ENCODE results near the gene ATP12A. TPM values are rescaled to one million over a fixed set of nuclear protein-coding genes. Genes with fewer than 3 reads are reported as not detected.

ATP12A gene
- total RNA-seq, 1 donor from 2014 or later: not detected

DNA sequence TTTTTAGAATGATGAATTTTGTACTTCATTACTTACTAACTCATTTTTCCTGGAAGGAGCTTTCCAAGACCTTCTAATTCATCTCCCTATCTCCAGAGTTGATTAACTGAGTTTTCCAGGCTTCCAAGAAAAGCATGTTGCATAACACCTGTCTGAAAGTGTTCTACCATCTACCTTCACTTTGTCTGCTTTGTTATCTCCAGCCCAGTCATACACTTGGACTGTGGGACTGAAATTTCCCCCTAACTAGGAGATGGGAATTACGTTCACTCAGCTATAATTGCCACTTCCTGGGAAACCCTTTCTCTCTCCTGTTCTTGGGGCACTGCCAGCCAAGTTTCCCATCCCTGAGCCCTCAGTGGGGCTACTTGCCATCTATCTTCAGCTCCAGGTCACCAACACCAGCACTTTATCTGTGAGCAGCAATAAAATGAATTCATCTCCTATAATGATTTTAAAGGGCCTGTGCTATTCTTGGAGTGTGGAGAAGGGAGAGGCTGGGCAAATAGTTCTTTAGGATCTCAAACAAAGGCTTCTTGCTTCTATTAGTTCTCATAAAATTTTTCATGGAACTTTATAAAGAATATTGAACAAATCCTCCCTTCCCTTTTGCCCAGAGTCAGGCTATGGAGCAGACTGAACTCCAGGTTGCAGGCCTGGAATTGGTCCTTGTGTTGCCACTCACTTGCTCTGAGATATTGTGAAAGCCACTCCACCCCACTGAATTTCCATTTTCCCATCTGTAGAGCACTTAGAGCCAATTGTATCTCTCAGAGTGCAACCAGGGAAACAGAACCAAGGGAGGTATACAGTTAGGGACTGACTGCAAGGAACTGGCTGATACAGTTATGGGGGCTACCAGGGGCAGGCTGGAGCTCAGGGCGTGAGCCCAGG, 17.8 kb upstream of the ATP12A start:
- no peak for DNase-seq (ENCODE audit: low read depth)

DNA sequence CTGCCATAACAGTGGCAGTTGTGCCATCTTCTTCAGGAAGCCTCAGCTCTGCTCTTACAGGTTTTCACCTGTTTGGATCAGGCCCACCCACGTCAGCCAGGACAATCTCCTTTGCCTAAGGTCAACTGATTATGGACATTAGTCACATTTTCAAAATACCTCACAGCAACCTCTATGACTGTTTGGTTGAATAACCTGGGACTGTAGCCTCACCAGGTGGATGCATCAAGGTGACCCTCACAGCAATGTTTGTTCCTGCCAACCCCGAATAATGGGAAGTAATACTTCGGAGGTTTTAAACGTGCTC, 17.2 kb upstream of the ATP12A start:
- DNase-seq (ENCODE audit: low read depth): no peak

DNA sequence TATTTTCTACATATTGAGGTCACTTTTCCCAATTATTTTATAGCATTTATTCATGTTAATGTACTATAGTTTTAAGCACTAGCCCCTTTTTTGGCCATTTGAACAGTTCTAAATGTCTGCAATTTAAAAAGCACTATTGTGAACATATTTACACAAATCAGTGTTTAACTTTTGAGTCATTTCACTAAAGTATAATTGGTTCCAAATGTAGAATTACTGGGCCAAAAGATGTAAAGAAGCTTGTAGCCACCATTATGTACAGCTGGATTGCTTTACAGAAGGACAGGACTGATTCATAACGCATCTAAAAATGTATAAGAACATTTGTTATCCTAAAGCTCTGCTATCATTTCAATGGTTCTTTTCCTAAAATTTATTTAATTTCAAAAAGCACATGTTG, 16.6 kb upstream of the ATP12A start:
- DNase-seq (ENCODE audit: low read depth): no peak

DNA sequence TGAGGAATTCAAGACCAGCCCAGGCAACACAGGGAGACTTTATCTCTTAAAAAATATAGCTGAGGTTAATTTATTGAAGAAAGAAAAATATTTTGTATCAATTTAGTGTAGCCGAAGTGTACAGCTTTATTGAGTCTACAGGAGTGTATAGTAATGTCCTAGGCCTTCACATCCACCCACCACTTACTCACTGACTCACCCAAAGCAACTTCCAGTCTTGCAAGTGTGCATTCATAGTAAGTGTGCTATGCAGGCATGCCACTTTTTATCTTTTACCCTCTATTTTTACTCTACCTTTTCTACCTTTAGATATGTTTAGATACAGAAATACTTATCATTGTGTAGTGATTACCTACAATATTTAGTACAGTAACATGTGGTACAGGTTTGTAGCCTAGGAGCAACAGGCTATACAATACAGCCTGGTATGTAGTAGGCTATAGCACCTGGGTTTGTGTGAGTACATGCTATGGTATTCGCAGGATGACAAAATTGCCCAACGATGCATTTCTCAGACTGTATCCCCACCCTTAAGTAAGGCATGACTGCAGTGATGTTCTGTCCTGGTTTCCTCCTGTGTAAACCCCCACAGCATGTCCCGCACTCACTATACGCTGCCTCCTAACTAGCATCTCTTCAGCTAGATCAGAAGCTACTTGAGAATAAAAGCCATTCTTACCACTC, 15.3 kb upstream of the ATP12A start:
- DNase-seq (ENCODE audit: low read depth): no peak

DNA sequence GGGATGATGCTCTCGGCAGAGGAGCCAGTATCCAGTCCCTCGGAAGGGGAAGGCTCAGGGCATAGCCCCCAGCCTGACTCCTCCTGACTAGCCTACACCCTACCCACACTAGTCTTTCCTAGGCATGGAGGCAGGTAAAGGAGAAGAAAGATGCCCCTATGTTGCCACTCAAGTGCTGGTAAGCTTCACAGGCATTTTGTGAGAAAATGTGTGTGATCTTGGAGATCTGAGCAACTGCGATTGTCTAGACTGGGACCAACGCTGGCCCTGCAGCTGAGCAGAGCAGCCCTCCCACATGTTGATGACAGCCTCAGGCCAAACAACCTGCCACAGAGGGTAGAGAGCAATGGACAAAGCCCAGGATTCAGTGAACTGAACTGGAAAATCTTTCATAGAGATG, 11.7 kb upstream of the ATP12A start:
- DNase-seq (ENCODE audit: low read depth): no peak

DNA sequence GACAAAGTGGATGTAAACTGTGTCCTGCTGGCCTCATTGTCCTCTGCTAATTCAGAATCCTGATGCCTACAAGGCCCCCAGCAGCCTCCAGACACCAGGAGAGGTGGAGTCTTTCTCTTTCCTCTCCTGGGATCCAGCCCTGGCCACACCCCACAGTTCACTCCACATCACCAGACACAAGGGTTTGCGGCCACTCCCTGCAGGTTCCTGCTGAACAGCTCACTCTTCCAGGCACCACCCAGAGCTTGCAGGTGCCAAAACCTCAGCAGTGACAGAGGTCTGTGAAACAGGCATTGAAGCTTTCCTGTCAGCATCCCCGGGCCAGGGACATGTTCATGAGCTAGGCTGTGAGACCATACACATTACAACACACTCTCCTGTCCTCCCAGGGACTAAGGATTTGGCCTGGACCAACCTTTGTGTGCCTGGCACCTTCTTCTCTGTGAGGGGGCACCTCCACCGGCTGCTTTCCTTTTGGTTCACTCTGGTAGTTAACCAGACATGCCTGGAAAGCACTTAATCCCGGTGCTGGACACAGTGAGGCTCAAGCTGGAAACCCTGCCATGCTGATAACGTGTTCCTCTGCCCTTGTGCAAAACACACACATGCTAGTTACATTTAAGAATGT, 11.1 kb upstream of the ATP12A start:
- no peak for DNase-seq (ENCODE audit: low read depth)

DNA sequence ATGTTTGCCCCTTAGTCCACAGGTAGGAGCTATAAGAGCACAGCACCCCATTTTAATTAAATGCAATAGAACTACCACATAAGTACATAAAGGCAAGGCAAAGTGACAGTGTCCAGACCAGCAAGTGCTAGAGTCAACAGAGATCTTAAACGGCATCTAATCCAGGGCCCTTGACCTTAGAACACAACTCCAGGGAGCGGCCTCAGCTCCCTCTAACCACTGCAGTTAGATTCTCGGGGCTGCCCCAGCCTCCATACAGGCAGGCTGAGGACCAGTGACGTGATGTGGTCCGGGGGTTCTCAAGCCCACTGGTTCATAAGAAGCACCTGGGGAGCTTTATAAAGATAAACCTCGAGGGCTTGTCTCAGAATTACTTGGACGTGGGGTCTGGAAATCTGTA, 10.0 kb upstream of the ATP12A start:
- DNase-seq (ENCODE audit: low read depth): no peak

DNA sequence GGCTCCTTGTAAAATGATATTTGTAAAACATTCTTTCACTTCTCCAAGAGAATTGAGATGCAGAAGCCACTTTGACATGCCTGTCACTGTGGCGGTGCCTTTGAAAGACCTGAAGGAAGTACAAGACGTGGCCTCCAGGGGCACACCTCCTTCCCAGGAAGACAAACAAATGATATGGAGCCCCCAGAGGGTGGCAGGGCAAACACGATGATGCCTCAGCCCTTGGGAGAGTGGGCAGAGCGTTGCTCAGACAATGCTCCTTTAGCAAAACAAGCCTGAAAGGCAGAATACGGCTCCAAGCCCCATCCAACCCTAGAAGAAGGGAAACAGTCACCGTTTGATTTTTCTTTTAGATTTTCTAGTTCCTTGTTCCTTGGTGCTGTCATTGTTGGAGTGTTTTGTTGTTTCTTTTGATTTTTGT, 9.2 kb upstream of the ATP12A start:
- peak; percentile 13 for DNase-seq (ENCODE audit: low read depth)

DNA sequence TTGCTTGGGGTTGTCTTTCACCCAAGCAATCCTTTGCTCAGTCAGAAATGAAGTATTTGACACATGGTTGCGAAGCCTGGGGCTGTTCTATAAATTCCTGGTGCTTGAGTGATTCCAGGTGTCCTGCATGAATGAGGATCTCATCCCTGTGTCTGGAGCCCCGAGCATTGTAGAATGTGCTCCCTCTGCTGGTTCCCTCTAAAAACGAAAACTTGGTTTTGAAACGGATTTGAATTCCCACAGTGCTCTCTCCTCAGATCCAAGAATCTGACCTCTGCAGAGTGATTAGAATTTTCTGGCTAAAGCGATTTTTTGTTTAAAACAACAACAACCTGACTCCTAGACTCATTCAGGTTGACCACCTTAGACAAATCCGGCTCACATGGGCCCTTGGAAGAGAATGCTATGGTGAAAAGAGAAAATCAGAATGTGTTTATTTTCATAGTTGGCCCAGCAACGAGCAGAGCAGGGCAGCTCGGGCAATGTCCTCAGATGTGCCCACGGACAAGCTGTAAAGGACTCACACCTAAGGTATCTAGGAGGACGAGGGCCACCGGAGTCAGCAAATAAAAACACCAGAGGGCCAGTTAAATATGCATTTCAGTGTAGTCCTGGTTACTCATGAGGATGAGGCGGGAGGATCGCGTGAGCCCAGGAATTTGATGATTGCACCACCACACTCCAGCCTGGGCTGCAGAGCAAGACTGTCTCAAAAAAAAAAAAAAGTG, 8.7 kb upstream of the ATP12A start:
- peak; percentile 70 for DNase-seq (ENCODE audit: low read depth)

DNA sequence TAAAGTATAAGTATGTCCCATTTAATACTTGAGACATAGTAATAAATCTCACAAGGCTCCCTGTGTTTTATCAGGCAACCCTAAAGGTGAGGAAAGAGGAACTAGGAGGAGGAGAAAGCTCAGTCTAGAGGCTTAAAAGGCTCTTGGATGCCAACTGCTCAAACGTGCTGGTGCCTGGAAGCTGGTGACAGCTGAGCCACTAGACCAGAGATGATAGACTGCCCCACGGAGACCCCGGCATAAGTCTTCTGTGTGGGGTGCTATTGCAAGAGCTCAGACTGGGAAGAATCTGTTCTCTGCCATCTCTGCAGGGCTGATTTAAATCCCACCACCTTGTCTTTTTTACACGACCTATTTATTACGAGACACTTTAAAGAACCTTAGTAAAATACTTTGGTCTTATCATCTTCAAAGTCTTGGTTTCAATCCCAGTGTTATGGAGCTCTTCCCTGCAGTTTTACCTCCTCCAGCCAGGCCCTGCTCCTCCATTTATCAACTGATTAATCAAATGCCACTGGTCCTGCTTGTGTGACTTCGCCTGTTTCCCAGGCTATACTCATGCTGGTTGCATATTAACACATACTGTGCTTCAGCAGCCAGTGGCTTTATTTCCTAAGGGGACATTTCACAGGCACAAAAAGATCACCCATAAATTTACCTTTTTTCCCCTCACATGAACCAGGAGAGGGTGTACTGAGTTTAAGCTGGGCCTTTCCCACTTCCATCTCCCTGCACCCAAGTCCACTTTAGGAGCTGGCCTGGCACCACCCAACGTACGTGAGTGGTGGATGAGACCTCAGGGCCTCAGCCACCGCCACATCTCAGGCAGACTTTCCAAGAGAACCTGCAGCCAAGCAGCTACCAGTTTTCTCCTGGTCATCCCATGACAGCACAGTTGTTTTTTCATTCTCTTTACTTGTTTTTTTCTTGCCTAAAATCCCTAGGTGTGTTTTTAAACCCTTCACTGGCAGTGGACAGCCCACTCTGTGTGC, 7.8 kb upstream of the ATP12A start:
- DNase-seq (ENCODE audit: low read depth): peak; percentile 9

DNA sequence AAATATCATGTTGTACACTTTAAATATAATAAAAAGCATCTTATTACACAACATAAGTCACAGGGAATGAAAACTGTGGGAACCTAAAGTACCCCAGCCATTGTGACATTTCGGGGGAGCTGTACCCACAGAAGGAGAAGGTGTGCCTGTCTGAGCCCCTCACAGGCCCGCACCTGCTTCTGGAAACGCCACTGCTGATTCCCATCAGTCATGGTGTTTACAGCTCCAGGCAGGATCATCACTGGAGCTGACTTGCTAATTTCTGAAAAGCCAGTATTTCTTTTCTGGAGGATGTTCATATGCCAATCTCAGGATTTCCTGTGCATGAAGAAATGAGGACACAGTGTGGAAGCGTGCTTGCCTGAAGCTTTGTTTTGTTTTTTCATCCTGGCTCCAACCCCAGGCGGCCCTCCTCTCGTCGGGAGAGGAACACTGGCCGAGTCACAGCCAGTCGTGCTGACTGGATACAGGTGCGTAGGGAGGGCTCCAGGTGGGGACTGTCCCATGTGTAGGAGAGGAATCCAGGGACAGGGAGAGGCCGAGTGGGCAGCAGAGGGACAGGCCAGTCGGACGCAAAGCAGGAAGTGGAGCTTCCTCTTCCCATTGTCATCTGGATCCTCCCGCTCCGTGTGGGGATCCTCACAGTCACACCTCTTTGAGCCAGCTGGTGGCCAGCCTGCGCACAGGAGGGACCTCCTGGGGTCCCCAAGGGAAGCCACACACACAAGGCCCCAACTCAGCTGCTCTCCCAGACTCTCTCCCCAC, 4.2 kb upstream of the ATP12A start:
- DNase-seq (ENCODE audit: low read depth): no peak

DNA sequence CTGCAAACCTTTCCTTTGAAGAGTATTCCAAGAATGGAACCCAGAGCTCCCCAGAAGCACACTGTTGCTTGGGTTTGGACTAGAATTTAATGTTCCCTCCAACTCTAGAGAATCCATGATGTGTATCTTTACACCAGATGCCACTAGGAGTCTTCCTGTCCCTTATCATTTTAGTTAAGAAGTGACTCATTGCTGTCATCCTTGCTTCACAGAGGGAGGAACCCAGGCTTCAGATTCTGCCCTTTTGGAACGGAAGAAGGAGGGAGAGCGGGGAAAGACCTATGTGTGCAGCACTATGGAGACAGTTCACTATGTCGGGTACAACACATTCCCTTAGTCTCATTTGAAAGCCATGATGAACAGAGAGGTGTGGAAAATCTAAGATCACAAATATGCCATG, 2.1 kb upstream of the ATP12A start:
- DNase-seq (ENCODE audit: low read depth): no peak

DNA sequence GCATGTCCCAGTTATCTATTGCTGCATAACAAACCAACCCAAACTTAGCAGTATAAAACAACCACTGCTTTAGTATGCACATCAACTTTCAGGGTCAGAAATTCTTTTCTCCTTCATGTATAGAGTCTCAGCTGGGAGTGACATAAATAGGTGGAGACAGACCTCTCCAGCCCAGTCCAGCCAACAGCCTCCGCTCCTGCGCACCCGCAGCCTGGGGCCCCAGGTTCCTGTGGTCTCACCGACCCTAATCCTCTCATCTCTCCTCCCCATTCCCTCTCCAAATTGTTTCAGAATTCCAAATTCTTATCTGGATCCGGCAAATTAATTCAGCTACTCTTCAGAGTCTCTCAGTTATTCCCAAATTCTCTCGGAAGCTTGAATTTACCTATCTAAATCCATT, 522 bp upstream of the ATP12A start:
- no peak for DNase-seq (ENCODE audit: low read depth)

DNA sequence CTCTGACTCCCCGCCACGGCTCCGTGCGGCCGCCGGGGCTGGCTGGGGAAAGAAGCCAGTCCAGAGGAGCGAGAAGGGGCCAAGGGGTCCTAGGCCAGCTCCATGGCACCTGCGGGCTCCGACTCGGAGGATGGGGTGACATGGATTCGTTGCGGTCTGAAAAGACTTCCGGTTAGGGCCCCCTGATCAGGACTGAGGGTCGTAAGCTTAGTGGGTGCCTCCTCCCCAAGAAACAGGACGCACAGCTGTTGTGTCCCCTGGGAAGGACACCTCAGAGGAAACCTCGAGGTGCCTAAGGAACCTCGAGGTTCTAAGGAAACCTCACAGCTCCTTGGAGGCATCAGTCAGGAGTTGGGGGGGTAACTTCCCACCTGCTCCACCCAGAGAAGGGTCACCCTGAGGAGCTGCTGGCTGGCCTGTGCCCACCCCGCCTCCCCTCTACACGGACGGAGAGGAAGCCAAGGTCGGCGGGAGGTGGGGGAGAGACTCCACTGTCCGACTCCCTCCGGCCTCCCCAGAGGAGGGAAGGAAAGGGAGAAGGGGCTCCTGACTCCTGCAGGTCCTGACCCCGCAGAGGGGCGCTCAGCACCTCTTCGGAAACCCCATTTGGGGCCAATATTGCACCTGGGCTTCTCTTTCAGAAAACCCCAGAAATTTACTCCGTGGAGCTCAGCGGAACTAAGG, 855 bp downstream of the ATP12A start:
- no peak for DNase-seq (ENCODE audit: low read depth)

DNA sequence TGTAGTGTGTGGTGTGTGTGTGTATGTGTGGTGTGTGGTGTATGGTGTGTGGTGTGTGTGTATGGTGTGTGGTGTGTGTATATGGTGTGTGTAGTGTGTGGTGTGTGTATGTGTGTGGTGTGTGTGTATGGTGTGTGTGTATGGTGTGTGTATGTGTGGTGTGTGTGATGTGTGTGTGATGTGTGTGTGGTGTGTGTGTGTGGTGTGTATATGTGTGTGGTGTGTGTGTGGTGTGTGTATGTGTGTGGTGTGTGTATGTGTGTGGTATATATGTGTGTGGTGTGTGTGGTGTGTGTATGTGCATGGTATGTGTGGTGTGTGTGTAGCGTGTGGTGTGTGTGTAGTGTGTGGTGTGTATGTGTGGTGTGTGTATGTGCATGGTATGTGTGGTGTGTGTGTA, 1.7 kb downstream of the ATP12A start:
- DNase-seq (ENCODE audit: low read depth): no peak

DNA sequence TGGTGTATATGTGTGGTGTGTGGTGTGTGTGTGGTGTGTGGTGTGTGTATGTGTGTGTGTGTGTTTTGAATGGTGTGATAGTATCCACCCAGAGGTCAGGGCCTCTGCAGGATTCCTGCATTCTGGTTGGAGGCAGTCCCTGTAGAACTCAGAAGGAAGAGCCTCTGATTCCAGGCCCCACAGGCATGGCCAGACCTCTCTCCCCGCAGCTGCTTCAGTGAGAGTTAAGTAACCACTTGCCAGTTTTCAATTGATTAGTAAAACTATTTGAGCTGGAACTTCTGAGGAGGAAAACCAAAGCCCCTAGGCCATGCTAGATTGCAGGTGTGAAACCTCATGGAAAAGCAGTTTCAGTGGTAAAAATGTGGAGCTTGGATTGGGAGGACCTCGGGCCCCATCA, 2.1 kb downstream of the ATP12A start:
- DNase-seq (ENCODE audit: low read depth): no peak

DNA sequence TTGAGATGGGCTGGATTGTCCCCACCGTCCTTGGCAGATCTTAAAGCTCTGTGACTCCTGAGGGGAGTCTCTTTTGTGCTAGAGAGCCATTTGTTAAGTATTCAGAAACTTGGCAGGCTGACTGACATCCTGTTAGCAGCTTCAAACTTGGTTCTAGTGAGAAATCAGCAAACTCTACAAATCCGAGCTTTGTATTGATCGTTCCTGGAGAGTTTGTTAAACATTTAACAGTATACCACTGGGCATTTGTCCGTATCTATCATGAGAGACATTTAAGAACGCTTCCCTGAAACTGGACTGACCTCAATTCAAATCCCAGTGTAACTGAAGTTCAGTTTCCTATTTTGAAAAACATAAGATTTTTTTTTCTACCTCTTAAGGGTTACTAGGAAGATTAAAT, 3.1 kb downstream of the ATP12A start:
- DNase-seq (ENCODE audit: low read depth): no peak

DNA sequence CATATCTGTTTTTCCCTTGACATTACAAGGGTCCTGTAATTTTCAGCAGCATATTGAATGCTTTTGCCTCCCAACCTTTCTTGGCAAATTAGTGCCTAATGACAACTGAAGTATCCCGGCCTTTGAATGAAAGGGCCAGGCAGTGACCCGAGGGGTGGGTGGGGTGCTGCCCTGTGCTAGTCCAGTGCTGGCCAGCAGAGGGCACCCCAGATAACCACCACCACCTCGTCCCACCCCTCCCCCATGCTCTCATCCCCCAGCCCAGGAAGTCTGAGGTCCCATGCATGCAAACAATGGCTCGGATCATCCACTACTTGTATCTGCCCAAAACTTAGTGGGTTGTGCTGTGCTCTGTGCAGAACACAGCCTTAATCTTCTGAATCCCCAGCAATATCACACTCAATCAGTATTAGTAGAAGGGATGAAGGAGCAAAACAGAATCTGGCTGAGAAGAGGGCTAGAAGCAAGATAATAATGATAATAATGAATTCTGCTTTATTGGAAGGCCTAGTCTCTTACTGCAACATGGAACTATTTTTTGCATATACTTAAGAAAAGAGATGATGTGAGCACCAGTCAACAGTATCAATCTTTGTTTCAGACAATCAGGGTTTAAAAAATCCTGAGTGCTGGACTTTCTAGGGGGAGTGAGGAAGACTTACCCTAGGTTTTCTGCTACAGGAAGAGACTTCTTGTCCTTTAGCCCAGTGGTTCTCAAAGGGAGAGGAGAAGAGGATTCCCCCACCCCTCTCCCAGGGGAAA, 3.8 kb downstream of the ATP12A start:
- peak; percentile 44 for DNase-seq (ENCODE audit: low read depth)
